Measurements from ENCODE around the gene CHST8. TPM values are rescaled to one million over a fixed set of nuclear protein-coding genes. Genes with fewer than 3 reads are reported as not detected.

The CHST8 gene
- total and polyA plus RNA-seq, 2 of the 13 experiments (the other 11 are each of a cell fraction or from before 2014, with no cell fraction given), result not detected

DNA sequence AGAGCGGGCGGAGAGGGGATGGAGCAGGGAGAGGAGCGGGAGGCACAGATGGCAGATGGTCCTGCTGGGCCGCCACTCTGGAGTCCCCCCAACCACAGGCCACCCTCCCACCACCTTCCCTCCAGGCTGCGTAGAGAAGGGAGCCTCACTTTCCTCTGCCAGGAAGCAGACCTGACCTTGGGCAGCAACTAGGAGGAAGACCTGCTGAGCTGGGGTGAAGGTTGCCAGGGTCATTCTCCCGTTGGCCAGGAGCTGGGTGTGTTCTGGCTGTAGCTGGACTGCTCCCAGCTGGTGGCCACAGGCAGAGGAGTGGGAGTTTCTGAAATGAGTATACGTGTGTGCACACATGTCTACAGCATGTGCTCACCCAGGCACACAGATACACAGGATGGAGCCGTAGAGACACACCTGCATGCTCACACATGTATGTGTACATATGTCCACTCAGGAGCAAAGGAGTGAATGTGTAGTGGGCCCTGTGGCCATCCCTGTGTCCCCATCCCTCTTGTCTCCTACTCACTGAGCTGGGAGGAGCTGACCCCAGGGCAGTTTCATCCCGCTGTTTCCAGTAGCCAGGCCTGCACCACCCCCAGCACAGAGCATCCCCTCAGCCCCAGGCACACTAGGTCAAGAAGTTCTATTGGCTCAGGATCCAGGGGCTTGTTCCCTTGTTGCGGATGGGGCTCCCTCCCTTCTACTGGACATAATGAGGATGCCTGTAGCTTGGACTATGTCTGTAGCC, 53.0 kb downstream of the CHST8 start (continued):
- TF ChIP-seq ZNF569 (CRISPR knock-in tag; IDR thresholded peaks at IDR 0.05; ENCODE audit: borderline replicate concordance), result no peak
- no peak for TF ChIP-seq BORCS8-MEF2B (CRISPR knock-in tag; IDR thresholded peaks at IDR 0.05)

DNA sequence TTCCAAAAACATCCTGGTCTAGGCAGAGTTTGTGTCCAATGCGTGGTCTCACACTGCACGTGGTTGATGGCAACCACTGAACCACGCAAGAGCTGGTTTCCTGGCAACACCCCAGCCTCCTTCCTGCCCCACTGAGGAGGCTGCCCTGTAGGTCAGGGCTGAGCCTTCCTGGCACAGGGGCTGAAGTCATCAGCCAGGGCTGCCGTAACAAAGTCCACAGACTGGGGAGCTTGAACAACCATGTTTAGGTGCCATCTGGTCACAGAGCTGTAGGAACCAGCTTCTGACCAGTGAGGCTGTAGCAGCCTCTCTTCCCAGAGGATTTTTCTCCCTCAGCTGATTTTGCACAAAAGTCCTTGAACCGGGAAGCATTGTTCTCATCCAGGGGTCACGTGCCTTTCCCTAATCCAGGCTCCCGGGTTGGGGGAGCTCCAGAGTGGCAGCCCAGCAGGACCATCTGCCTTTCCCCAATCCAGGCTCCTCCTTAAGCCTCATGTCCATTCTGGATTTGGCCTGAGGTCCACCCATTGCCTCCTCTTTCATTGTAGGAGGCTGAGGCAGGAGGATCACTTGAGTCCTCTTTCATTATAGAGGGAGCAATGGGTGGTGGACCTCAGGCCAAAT, 53.9 kb downstream of the CHST8 start:
- CTCF ChIA-PET (ENCODE audit: low intra/inter-chr PET ratio, low total read pairs), result no interaction called here
- no peak overlapping the region for H3K9ac ChIP-seq (ENCODE audit: insufficient read depth, low read depth, low read length)
- intact Hi-C loops (cut with micrococcal nuclease; ENCODE audit: unreplicated experiment), result no loop called here
- TF ChIP-seq, protein P1, sequence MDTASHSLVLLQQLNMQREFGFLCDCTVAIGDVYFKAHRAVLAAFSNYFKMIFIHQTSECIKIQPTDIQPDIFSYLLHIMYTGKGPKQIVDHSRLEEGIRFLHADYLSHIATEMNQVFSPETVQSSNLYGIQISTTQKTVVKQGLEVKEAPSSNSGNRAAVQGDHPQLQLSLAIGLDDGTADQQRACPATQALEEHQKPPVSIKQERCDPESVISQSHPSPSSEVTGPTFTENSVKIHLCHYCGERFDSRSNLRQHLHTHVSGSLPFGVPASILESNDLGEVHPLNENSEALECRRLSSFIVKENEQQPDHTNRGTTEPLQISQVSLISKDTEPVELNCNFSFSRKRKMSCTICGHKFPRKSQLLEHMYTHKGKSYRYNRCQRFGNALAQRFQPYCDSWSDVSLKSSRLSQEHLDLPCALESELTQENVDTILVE (CRISPR knock-in tag; IDR thresholded peaks at IDR 0.05), result no peak
- no peak for TF ChIP-seq RXRA (CRISPR knock-in tag; IDR thresholded peaks at IDR 0.05)
- no peak for TF ChIP-seq DMTF1 (CRISPR knock-in tag; IDR thresholded peaks at IDR 0.05)
- no peak for TF ChIP-seq ZNF749 (CRISPR knock-in tag; IDR thresholded peaks at IDR 0.05; ENCODE audit: borderline replicate concordance)
- TF ChIP-seq ZNF816 (CRISPR knock-in tag; IDR thresholded peaks at IDR 0.05; ENCODE audit: borderline replicate concordance), result no peak
- TF ChIP-seq NR1H2 (CRISPR knock-in tag; IDR thresholded peaks at IDR 0.05; ENCODE audit: borderline replicate concordance, low read depth), result no peak
- no peak for TF ChIP-seq TCF7L2 (IDR thresholded peaks at IDR 0.05; ENCODE audit: low read depth, low read length)
- TF ChIP-seq RARG (CRISPR knock-in tag; IDR thresholded peaks at IDR 0.05; ENCODE audit: low read depth), result no peak
- TF ChIP-seq ZNF33B (CRISPR knock-in tag; IDR thresholded peaks at IDR 0.05), result no peak
- no peak for TF ChIP-seq AKAP8 (CRISPR knock-in tag; IDR thresholded peaks at IDR 0.05)
- no peak for TF ChIP-seq RAD21 (CRISPR knock-in tag; IDR thresholded peaks at IDR 0.05)
- no peak for TF ChIP-seq NFKB2 (CRISPR knock-in tag; IDR thresholded peaks at IDR 0.05; ENCODE audit: borderline replicate concordance)
- no peak for TF ChIP-seq PHF21A (CRISPR knock-in tag; IDR thresholded peaks at IDR 0.05)
- no peak for TF ChIP-seq KDM5B (CRISPR knock-in tag; IDR thresholded peaks at IDR 0.05; ENCODE audit: borderline replicate concordance)

More for the DNA sequence above, 53.9 kb downstream of the CHST8 start:
- WGBS (ENCODE audit: low lambda C conversion rate), result 3% methylated on average over 6 of the region's 7 CpGs
- H3K27me3 ChIP-seq (ENCODE audit: control insufficient read depth in 1 of 2, insufficient read depth in 2 of 2, low read length in 2 of 2), result no peaks in the 10 kb centered on the region
- no TSS peak for BruUV-seq (replicated peaks)
- no peak overlapping the region for H3K27ac ChIP-seq (ENCODE audit: extremely low read length, insufficient read depth, low read length)
- no peaks in the 10 kb centered on the region for H3K4me1 ChIP-seq (ENCODE audit: insufficient read depth, low read length)
- H3K9me3 ChIP-seq (ENCODE audit: low read length), result no peaks in the 10 kb centered on the region
- no peaks in the 10 kb centered on the region for H3K36me3 ChIP-seq (replicated peaks in 1 of 2; ENCODE audit: control insufficient read depth in 1 of 2, insufficient read depth in 2 of 2, low read length in 2 of 2)
- in situ Hi-C loops (cut with HindIII; ENCODE audit: extremely low pct_ligation_motif_present, low pct_unique_long_range_greater_than_20kb), result no loop called here
- POLR2A ChIA-PET, result no interaction called here
- FAIRE-seq (no peak), DNase-seq (ENCODE audit: low spot score) (no peak), ATAC-seq (no peak)
- no peak overlapping the region for H3K4me3 ChIP-seq (replicated peaks in 1 of 3; ENCODE audit: insufficient read depth in 1 of 3, low read depth in 2 of 3, low read length in 3 of 3)
- H2AFZ ChIP-seq (ENCODE audit: low read length), result no peak overlapping the region
- H3K79me2 ChIP-seq (ENCODE audit: insufficient read depth, low read length), result no peaks in the 10 kb centered on the region
- no peak overlapping the region for H3K4me2 ChIP-seq (ENCODE audit: low read depth, low read length)
- H4K20me1 ChIP-seq (ENCODE audit: insufficient read depth, low read length), result no peaks in the 10 kb centered on the region

All from HepG2 (cell line).